Right atrium auricular region (tissue), 2 donors: ENCODE data around the gene ARID2. TPM values are rescaled to one million over a fixed set of nuclear protein-coding genes. Genes with fewer than 3 reads are reported as not detected.
A peak's percentile ranks its signal among the peaks of the same experiment; 100 is the strongest.

ENCODE experiments used
- DNase-seq: peaks from one replicate; pipeline ENCODE4 v3.0.0-alpha.2; 2019; ENCODE audit warnings: low spot score
- H3K27ac ChIP-seq, 2 donors: fragments of 200-600 bp; sonication (generic); 1 replicate in 1 of 2; 2 replicates in 1 of 2; pipeline ENCODE4 v1.5.1; 2016 to 2019
- H3K27me3 ChIP-seq, 2 donors: fragments of 200-600 bp; sonication (generic); one replicate each; pipeline versions ENCODE4 v1.5.1 to v1.6.0; 2017 to 2019
- H3K36me3 ChIP-seq: fragments of 200-600 bp; sonication (generic); one replicate; pipeline ENCODE4 v1.5.1; 2016
- H3K4me1 ChIP-seq, 2 donors: fragments of 200-600 bp; sonication (generic); one replicate each; pipeline versions ENCODE4 v1.5.1 to v1.6.0; 2017 to 2019
- H3K4me3 ChIP-seq, 2 donors: fragments of 200-600 bp; sonication (generic); 1 replicate in 1 of 2; 2 replicates in 1 of 2; pipeline ENCODE4 v1.5.1; 2017 to 2019; ENCODE audit warnings: mild to moderate bottlenecking in 1 of 2, moderate library complexity in 1 of 2
- H3K9me3 ChIP-seq, 2 donors: fragments of 200-600 bp; sonication (generic); one replicate each; pipeline ENCODE4 v1.5.1; 2019
- CTCF ChIP-seq, 2 donors: fragments of 200-600 bp; sonication (generic); IDR thresholded peaks; one replicate each; pipeline ENCODE4 v1.5.1; 2019; ENCODE audit warnings: antibody characterized with exemption in 2 of 2
- total RNA-seq, 2 donors: library from RNA; depleted of rRNA; stranded (reverse); fragments of >200 nt; gene quantifications; one replicate each; pipeline ENCODE4 v1.1.0, GENCODE V29; 2016

ARID2 gene
- total RNA-seq = 10 to 100 TPM; 13.7 to 19.5 TPM

- Histone ChIP-seq H3K27ac (peak within 1 kb of the TSS; percentile 100), H3K36me3 (no peaks in the 10 kb centered on the region), H3K27me3 (no peaks in the 10 kb centered on the region), H3K9me3 (no peaks in the 10 kb centered on the region), H3K4me3 (peak within 1 kb of the TSS; percentile 92 to 95), H3K4me1 (peaks cover 0 to 32% of the 10 kb centered on the region in 2 donors)
- TF ChIP-seq CTCF (IDR thresholded peaks at IDR 0.05) = no peak
- DNase-seq = peak; percentile 63
These were observed at the start of gene ARID2 for GRCh38 chr12:45729233-45730083. ARID2 (plus strand) TSS chr12:45729706; CDS start chr12:45729837, 131 bp downstream.

GRCh38 chr12:45680362-45680761 lies 49.1 kb upstream of the ARID2 start:
- no peak overlapping the region for H3K4me3 ChIP-seq

GRCh38 chr12:45681465-45681864 lies 48.0 kb upstream of the ARID2 start:
- Histone ChIP-seq H3K27me3 (no peaks in the 10 kb centered on the region), H3K36me3 (no peaks in the 10 kb centered on the region), H3K4me1 (no peaks in the 10 kb centered on the region), H3K4me3 (no peak overlapping the region), H3K9me3 (no peaks in the 10 kb centered on the region), H3K27ac (no peak overlapping the region)
- no peak for DNase-seq
- no peak for TF ChIP-seq CTCF (IDR thresholded peaks at IDR 0.05)

More at GRCh38 chr12:45680362-45680761, 49.1 kb upstream of the ARID2 start:
- TF ChIP-seq CTCF (IDR thresholded peaks at IDR 0.05) = no peak
- DNase-seq = no peak
- Histone ChIP-seq H3K27ac (no peak overlapping the region), H3K4me1 (no peaks in the 10 kb centered on the region), H3K27me3 (no peaks in the 10 kb centered on the region), H3K36me3 (no peaks in the 10 kb centered on the region), H3K9me3 (no peaks in the 10 kb centered on the region)

- Histone ChIP-seq H3K4me3 (no peak overlapping the region), H3K9me3 (no peaks in the 10 kb centered on the region), H3K36me3 (no peaks in the 10 kb centered on the region), H3K27ac (no peak overlapping the region), H3K4me1 (peaks cover 0 to 8% of the 10 kb centered on the region in 2 donors), H3K27me3 (no peaks in the 10 kb centered on the region)
- no peak for DNase-seq
- no peak for TF ChIP-seq CTCF (IDR thresholded peaks at IDR 0.05)
These were observed 43.8 kb upstream of the ARID2 start for GRCh38 chr12:45685680-45686079.

- H3K9me3 ChIP-seq = no peaks in the 10 kb centered on the region
- H3K36me3 ChIP-seq = no peaks in the 10 kb centered on the region
- H3K4me1 ChIP-seq = peaks cover 0 to 8% of the 10 kb centered on the region in 2 donors
- TF ChIP-seq CTCF (IDR thresholded peaks at IDR 0.05) = no peak
- no peak overlapping the region for H3K27ac ChIP-seq
- no peak for DNase-seq
- H3K4me3 ChIP-seq = no peak overlapping the region
- no peaks in the 10 kb centered on the region for H3K27me3 ChIP-seq
These were observed 42.2 kb upstream of the ARID2 start for GRCh38 chr12:45687081-45688015.
